Natural killer cell (primary cell): ENCODE data around the gene FUT2. TPM values are rescaled to one million over a fixed set of nuclear protein-coding genes. Genes with fewer than 3 reads are reported as not detected.
A peak's percentile ranks its signal among the peaks of the same experiment; 100 is the strongest.

Experiments
- ATAC-seq, 3 donors: fragments of 150-1000 bp in 2 of 3; fragments of 200-7000 bp in 1 of 3; cut with Tn5 transposase; 1 replicate in 1 of 3; 2 replicates in 2 of 3; pipeline ENCODE4 v1.10.0; 2021; ENCODE audit warnings: mild to moderate bottlenecking in 2 of 3, moderate library complexity in 2 of 3
- DNase-seq, 2 donors: peaks; one replicate each; pipeline versions ENCODE4 v3.0.0 to v3.0.0-alpha.2; 2013 to 2021; ENCODE audit warnings: mixed read lengths in 1 of 2
- H3K27ac ChIP-seq: one replicate; pipeline ENCODE4 v1.5.1; 2013; ENCODE audit warnings: mild to moderate bottlenecking, low read length
- H3K27me3 ChIP-seq: one replicate; pipeline ENCODE4 v1.6.1; 2013; ENCODE audit warnings: low read length; ENCODE audit not compliant: control insufficient read depth, insufficient read depth
- H3K36me3 ChIP-seq: one replicate; pipeline ENCODE4 v1.6.1; 2013; ENCODE audit warnings: low read length; ENCODE audit not compliant: control insufficient read depth, insufficient read depth
- H3K4me1 ChIP-seq: one replicate; pipeline ENCODE4 v1.6.1; 2013; ENCODE audit warnings: low read length; ENCODE audit not compliant: control insufficient read depth, insufficient read depth
- H3K4me3 ChIP-seq: one replicate; pipeline ENCODE4 v1.5.1; 2013; ENCODE audit warnings: low read length
- H3K9me3 ChIP-seq: one replicate; pipeline ENCODE4 v1.6.1; 2013; ENCODE audit warnings: low read length; ENCODE audit not compliant: control insufficient read depth, insufficient read depth
- H3K27ac Mint-ChIP-seq, 2 donors: one replicate each; pipeline ENCODE4 v1.8.0; 2022; ENCODE audit warnings: mild to moderate bottlenecking in 2 of 2, mixed read lengths in 2 of 2, moderate library complexity in 1 of 2
- H3K27me3 Mint-ChIP-seq, 2 donors: one replicate each; pipeline ENCODE4 v1.8.0; 2022; ENCODE audit warnings: low read depth in 2 of 2, mixed read lengths in 2 of 2
- H3K36me3 Mint-ChIP-seq: one replicate; pipeline ENCODE4 v1.8.0; 2022; ENCODE audit warnings: mixed read lengths
- H3K4me1 Mint-ChIP-seq, 2 donors: one replicate each; pipeline ENCODE4 v1.8.0; 2022; ENCODE audit warnings: mixed read lengths in 2 of 2
- H3K4me3 Mint-ChIP-seq: one replicate; pipeline ENCODE4 v1.8.0; 2022; ENCODE audit warnings: mild to moderate bottlenecking, moderate library complexity, mixed read lengths
- H3K9me3 Mint-ChIP-seq, 2 donors: one replicate each; pipeline ENCODE4 v1.8.0; 2022; ENCODE audit warnings: mixed read lengths in 2 of 2
- WGBS: methylation state at CpG from one replicate; pipeline ENCODE4 v1.1.7; 2013; ENCODE audit warnings: missing lambda C conversion rate; ENCODE audit not compliant: insufficient coverage; 5-methylcytosine and 5-hydroxymethylcytosine counted together
- intact Hi-C: fragments of 100-400 bp; cut with micrococcal nuclease; formaldehyde crosslinking; loops from one replicate; pipeline ENCODE4 v1.14.2; 2022
- total RNA-seq, 4 donors: library from RNA; stranded (reverse); fragments of 120-200 nt in 1 of 4; gene quantifications; one replicate each; pipeline versions ENCODE4 v1.2.3 to v1.2.4, GENCODE V29; 2013 to 2022
- TF ChIP-seq, protein P1 (sequence below): fragments of 200-600 bp; IDR thresholded peaks from one replicate; pipeline ENCODE4 v1.8.0; 2022; ENCODE audit warnings: antibody characterized with exemption

Gene FUT2
- not detected for total RNA-seq
- not detected for total RNA-seq (2013)

DNA sequence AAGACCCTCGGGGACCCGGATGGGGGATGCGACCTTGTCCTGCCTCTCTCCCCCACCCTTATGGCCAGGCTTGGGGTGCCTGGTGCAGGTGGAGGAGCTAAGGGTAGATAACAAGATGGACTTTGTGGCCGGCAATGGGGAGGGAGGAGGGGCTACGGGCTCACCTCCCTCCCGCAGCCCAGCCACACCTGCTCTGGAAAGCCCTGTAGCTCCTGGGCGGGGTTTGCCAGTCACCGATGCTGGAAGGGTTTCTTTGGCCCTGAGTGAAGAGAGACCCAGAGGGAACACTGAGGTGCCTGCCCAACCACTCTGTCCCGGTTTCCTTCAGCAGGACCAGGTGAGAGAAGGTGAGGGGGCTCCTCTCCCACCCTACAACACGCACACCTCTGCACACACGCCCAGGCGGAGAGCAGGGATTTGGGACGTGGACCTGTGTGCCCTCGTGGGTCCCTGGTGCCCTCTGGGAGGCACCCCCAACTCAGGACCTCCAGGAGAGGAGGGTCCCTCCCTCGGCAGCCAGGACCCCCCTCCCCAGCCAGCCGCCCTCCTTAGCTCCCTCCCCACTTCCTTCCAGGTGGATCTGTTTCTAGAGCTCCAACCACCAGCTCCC is at the start of gene FUT2:
Gene FUT2, plus strand, starts transcription at position 229 of the 610 bp plus-strand sequence. CDS start 6,986 bp downstream, outside the sequence.
- Histone ChIP-seq H3K36me3 (no peaks in the 10 kb centered on the region), H3K4me3 (no peak within 1 kb of the TSS), H3K4me1 (peaks cover 11% of the 10 kb centered on the region), H3K9me3 (no peaks in the 10 kb centered on the region), H3K27me3 (peaks cover 11% of the 10 kb centered on the region), H3K27ac (no peak within 1 kb of the TSS)
- DNase-seq = no peak
- H3K27ac Mint-ChIP-seq = peak within 1 kb of the TSS in 1 of 2 donors; percentile 65
- H3K36me3 Mint-ChIP-seq = no peaks in the 10 kb centered on the region
- peaks cover 10 to 13% of the 10 kb centered on the region in 2 donors for H3K27me3 Mint-ChIP-seq
- WGBS = 37% methylated on average over 13 of the region's 16 CpGs
- H3K4me3 Mint-ChIP-seq = no peak within 1 kb of the TSS
- no peak for ATAC-seq
- H3K9me3 Mint-ChIP-seq = no peaks in the 10 kb centered on the region
- intact Hi-C loops = no loop called here
- peaks cover 5 to 11% of the 10 kb centered on the region in 2 donors for H3K4me1 Mint-ChIP-seq
- TF ChIP-seq, protein P1, sequence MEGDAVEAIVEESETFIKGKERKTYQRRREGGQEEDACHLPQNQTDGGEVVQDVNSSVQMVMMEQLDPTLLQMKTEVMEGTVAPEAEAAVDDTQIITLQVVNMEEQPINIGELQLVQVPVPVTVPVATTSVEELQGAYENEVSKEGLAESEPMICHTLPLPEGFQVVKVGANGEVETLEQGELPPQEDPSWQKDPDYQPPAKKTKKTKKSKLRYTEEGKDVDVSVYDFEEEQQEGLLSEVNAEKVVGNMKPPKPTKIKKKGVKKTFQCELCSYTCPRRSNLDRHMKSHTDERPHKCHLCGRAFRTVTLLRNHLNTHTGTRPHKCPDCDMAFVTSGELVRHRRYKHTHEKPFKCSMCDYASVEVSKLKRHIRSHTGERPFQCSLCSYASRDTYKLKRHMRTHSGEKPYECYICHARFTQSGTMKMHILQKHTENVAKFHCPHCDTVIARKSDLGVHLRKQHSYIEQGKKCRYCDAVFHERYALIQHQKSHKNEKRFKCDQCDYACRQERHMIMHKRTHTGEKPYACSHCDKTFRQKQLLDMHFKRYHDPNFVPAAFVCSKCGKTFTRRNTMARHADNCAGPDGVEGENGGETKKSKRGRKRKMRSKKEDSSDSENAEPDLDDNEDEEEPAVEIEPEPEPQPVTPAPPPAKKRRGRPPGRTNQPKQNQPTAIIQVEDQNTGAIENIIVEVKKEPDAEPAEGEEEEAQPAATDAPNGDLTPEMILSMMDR = no peak

DNA sequence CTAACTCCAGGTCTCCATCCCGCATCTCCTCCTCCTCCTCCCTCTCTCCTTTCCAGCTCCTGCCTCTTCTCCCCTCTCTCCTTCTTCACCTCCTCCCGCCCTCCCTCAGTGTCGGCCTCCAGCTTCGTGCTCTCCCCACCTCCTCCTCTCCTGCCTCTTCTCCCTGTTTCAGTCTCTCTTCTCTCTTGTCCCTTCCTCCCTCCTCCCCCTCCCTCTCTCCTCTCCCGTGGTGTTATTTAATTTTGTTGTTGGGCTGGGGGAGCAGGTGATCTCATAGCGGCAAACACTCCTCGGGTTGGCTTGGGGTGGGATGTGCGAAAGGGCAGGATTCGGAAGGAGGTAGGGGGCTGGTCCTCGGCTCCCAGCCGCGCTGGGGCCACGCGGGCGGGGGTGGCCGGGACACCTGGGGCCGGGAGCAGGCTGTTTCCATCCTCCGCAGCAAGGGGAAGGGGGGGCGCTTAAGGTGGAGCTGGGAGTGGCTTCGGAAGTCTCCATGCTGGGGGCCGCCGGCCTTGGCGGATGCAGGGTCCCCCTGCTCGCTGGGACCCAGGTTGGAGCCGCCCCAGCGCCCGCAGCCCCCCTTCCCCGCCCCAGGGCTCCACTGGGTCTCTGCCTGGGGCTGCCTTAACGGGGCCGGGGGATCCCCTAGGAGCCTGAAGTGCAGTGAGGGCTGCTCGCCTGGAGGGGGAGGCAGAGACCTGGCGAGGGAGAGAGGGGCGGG is 49.6 kb upstream of the FUT2 start, which contains the start of gene CA11:
Gene CA11, minus strand, starts transcription at position 187 of the 721 bp plus-strand sequence. CDS start 555 bp downstream, outside the sequence.
- Histone ChIP-seq H3K9me3 (no peaks in the 10 kb centered on the region), H3K36me3 (no peaks in the 10 kb centered on the region), H3K4me3 (peak within 1 kb of the TSS; percentile 79), H3K27me3 (no peaks in the 10 kb centered on the region), H3K4me1 (peaks cover 51% of the 10 kb centered on the region), H3K27ac (peak within 1 kb of the TSS; percentile 93)
- WGBS = under 1% methylated on average over 32 of the region's 33 CpGs
- Mint-ChIP-seq H3K4me1 (peaks cover 22 to 36% of the 10 kb centered on the region in 2 donors), H3K9me3 (no peaks in the 10 kb centered on the region), H3K27me3 (peaks cover 0 to 3% of the 10 kb centered on the region in 2 donors), H3K27ac (peak within 1 kb of the TSS; percentile 89 to 95), H3K36me3 (no peaks in the 10 kb centered on the region), H3K4me3 (peak within 1 kb of the TSS; percentile 92)
- TF ChIP-seq, protein P1 = peak; percentile 75
- intact Hi-C loops = loop anchor here (1.0 to 10.0 kb wide), 6 partner anchors 8 to 319 kb away; partner anchors contain the start of gene FTL
- ATAC-seq = peak; percentile 85 to 95 (median 88)
- peak; percentile 88 to 96 for DNase-seq

DNA sequence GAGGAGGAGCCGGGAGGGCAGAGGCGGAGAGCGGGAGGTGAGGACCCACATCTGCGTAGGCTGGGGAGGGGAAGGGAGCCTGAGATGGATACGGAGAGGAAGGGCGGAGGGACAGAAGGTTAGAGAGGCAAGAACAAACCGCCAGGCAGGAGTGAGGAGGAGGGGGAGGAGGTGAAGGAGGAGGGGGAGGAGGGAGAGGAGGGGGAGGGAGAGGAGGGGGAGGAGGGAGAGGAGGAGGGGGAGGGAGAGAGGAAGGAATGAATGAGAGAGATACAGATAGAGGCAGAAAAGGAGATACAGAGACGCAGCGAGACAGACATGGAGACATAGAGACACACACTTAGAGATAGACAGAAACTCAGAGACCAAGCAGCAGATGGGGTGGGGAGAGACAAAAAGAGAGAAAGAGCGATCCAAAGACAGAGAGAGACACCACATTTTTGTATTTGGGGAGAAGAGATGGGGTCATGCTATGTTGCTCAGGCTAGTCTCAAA is 49.0 kb upstream of the FUT2 start:
- H3K27me3 Mint-ChIP-seq = peaks cover 0 to 3% of the 10 kb centered on the region in 2 donors
- Histone ChIP-seq H3K9me3 (no peaks in the 10 kb centered on the region), H3K4me3 (peak overlapping the region; percentile 79), H3K36me3 (no peaks in the 10 kb centered on the region), H3K27ac (peak overlapping the region; percentile 93), H3K27me3 (no peaks in the 10 kb centered on the region), H3K4me1 (peaks cover 51% of the 10 kb centered on the region)
- peak overlapping the region; percentile 57 for H3K4me3 Mint-ChIP-seq
- no peaks in the 10 kb centered on the region for H3K9me3 Mint-ChIP-seq
- TF ChIP-seq, protein P1 = no peak
- intact Hi-C loops = loop anchor here (1.0 to 10.0 kb wide), 6 partner anchors 8 to 318 kb away; partner anchors contain the start of gene FTL
- WGBS = 12% methylated on average over 8 of the region's 10 CpGs
- H3K36me3 Mint-ChIP-seq = no peaks in the 10 kb centered on the region
- DNase-seq = no peak
- H3K4me1 Mint-ChIP-seq = peaks cover 22 to 36% of the 10 kb centered on the region in 2 donors
- H3K27ac Mint-ChIP-seq = peak overlapping the region; percentile 89 to 95
- no peak for ATAC-seq
